GM06990 (cell line): ENCODE data around the gene KIF26B.

Experiments
- DNase-seq: peaks from one replicate; pipeline ENCODE4 v3.0.0-alpha.2; 2011; ENCODE audit not compliant: insufficient read length; ENCODE audit errors: extremely low read depth
- H3K27me3 ChIP-seq: replicated peaks from 2 replicates; pipeline ENCODE4 v1.6.0; 2011; ENCODE audit warnings: low read length; ENCODE audit not compliant: control insufficient read depth, insufficient read depth
- H3K36me3 ChIP-seq: 2 replicates; pipeline ENCODE4 v1.5.1; 2011; ENCODE audit warnings: low read length; ENCODE audit not compliant: control insufficient read depth, insufficient read depth
- H3K4me3 ChIP-seq: replicated peaks from 2 replicates; pipeline ENCODE4 v1.5.1; 2011; ENCODE audit warnings: low read depth, mild to moderate bottlenecking, control low read depth, low read length
- CTCF ChIP-seq: IDR thresholded peaks from 2 replicates; pipeline ENCODE4 v1.5.1; 2011; ENCODE audit warnings: low read length, control low read depth, mild to moderate bottlenecking, inconsistent platforms; ENCODE audit not compliant: insufficient read depth, poor library complexity, severe bottlenecking

KIF26B gene

GRCh38 chr1:245512181-245512888, 357.6 kb downstream of the KIF26B start:
- TF ChIP-seq CTCF, result no peak
- DNase-seq, result no peak
- Histone ChIP-seq H3K36me3 (no peaks in the 10 kb centered on the region), H3K4me3 (no peak overlapping the region), H3K27me3 (no peaks in the 10 kb centered on the region; the same call in 1 of the 2 replicates)

GRCh38 chr1:245512980-245513578, 358.3 kb downstream of the KIF26B start:
- H3K27me3 ChIP-seq, result no peaks in the 10 kb centered on the region; the same call in 1 of the 2 replicates
- H3K4me3 ChIP-seq, result no peak overlapping the region
- DNase-seq, result peak; percentile 9
- TF ChIP-seq CTCF, result peak; percentile 23
- H3K36me3 ChIP-seq, result no peaks in the 10 kb centered on the region

- Histone ChIP-seq H3K36me3 (no peaks in the 10 kb centered on the region), H3K4me3 (no peak overlapping the region), H3K27me3 (no peaks in the 10 kb centered on the region)
- no peak for DNase-seq
- peak; percentile 8 for TF ChIP-seq CTCF
These were observed 361.5 kb downstream of the KIF26B start for GRCh38 chr1:245516284-245516759.

- Histone ChIP-seq H3K27me3 (no peaks in the 10 kb centered on the region; the same call in 1 of the 2 replicates), H3K4me3 (no peak overlapping the region), H3K36me3 (no peaks in the 10 kb centered on the region)
- no peak for DNase-seq
- no peak for TF ChIP-seq CTCF
These were observed 365.8 kb downstream of the KIF26B start for GRCh38 chr1:245520611-245521010.

- Histone ChIP-seq H3K36me3 (no peaks in the 10 kb centered on the region), H3K27me3 (no peaks in the 10 kb centered on the region; the same call in 1 of the 2 replicates), H3K4me3 (no peak overlapping the region)
- no peak for DNase-seq
- no peak for TF ChIP-seq CTCF
These were observed 371.4 kb downstream of the KIF26B start for GRCh38 chr1:245526141-245526540.

GRCh38 chr1:245528258-245528635, 373.5 kb downstream of the KIF26B start:
- TF ChIP-seq CTCF, result no peak
- no peak overlapping the region for H3K4me3 ChIP-seq
- no peak for DNase-seq
- no peaks in the 10 kb centered on the region for H3K27me3 ChIP-seq
- H3K36me3 ChIP-seq, result no peaks in the 10 kb centered on the region
